Measurements from ENCODE around the gene HARS1. TPM values are rescaled to one million over a fixed set of nuclear protein-coding genes. Genes with fewer than 3 reads are reported as not detected.
A peak's percentile ranks its signal among the peaks of the same experiment; 100 is the strongest.

Gene HARS1
- total and polyA plus RNA-seq, 2 of the 13 experiments (the other 11 are each of a cell fraction or from before 2014, with no cell fraction given), result 36.9 to 66.2 TPM

- TF ChIP-seq SOX6 (IDR thresholded peaks at IDR 0.05) (no peak), SOX6 (CRISPR knock-in tag; IDR thresholded peaks at IDR 0.05) (peak; percentile 74), RXRB (CRISPR knock-in tag; IDR thresholded peaks at IDR 0.05; ENCODE audit: borderline replicate concordance) (peak; percentile 66; the same call in 1 of the 2 replicates), ZBTB4 (CRISPR knock-in tag; IDR thresholded peaks at IDR 0.05; ENCODE audit: borderline replicate concordance) (no peak), CCAR2 (optimal IDR thresholded peaks at IDR 0.05; ENCODE audit: low read depth, low read length) (no peak), MXI1 (IDR thresholded peaks at IDR 0.05; ENCODE audit: borderline replicate concordance, low read depth, low read length) (peak; percentile 84; the same call in 1 of the 3 replicates), ATF7 (IDR thresholded peaks at IDR 0.05) (peak; percentile 65; the same call in 1 of the 2 replicates), ATF7 (CRISPR knock-in tag; IDR thresholded peaks at IDR 0.05) (no peak), KDM5A (IDR thresholded peaks at IDR 0.05; ENCODE audit: borderline replicate concordance, low read length) (no peak; the same call in 1 of the 2 replicates), CHCHD3 (CRISPR knock-in tag; IDR thresholded peaks at IDR 0.05) (no peak), ZNF205 (CRISPR knock-in tag; IDR thresholded peaks at IDR 0.05) (peak; percentile 76; the same call in 1 of the 2 replicates), MAZ (IDR thresholded peaks at IDR 0.05; ENCODE audit: borderline replicate concordance, low read depth, low read length) (no peak), MAZ (CRISPR knock-in tag; IDR thresholded peaks at IDR 0.05; ENCODE audit: low read depth) (no peak), BCL6 (CRISPR knock-in tag; IDR thresholded peaks at IDR 0.05) (peak; percentile 56; the same call in 1 of the 2 replicates), ZNF468 (CRISPR knock-in tag; IDR thresholded peaks at IDR 0.05) (no peak), ZNF543 (CRISPR knock-in tag; IDR thresholded peaks at IDR 0.05) (no peak), THRA (CRISPR knock-in tag; IDR thresholded peaks at IDR 0.05; ENCODE audit: borderline replicate concordance) (peak; percentile 74; the same call in 1 of the 2 replicates), TBP (CRISPR knock-in tag; IDR thresholded peaks at IDR 0.05) (0 out of 2 replicates have a peak, but pooled peaks have one; percentile 55), NFIC (IDR thresholded peaks at IDR 0.05; ENCODE audit: low read length) (peak; percentile 60), NCOA2 (CRISPR knock-in tag; IDR thresholded peaks at IDR 0.05) (no peak), KLF9 (CRISPR knock-in tag; IDR thresholded peaks at IDR 0.05; ENCODE audit: low read depth) (0 out of 2 replicates have a peak, but pooled peaks have one; percentile 44), ZNF350 (CRISPR knock-in tag; IDR thresholded peaks at IDR 0.05; ENCODE audit: borderline replicate concordance, low read depth) (no peak; the same call in 1 of the 2 replicates), ZNF451 (CRISPR knock-in tag; IDR thresholded peaks at IDR 0.05) (no peak), IRF2 (CRISPR knock-in tag; IDR thresholded peaks at IDR 0.05) (peak; percentile 66; the same call in 1 of the 2 replicates), ZNF335 (CRISPR knock-in tag; IDR thresholded peaks at IDR 0.05) (peak; percentile 60; the same call in 1 of the 2 replicates), PHF20 (CRISPR knock-in tag; IDR thresholded peaks at IDR 0.05) (no peak)
Measured at GRCh38 chr5:140710899-140711552, 19.9 kb upstream of the HARS1 start (continued).
